Measurements from ENCODE around the gene ZMAT5. TPM values are rescaled to one million over a fixed set of nuclear protein-coding genes. Genes with fewer than 3 reads are reported as not detected.
A peak's percentile ranks its signal among the peaks of the same experiment; 100 is the strongest.
"Not testable (repeated sequence)": the region's sequence is repeated elsewhere in the genome, so short reads cannot be mapped to it uniquely, and the experiment has no call there.

Gene ZMAT5
- polyA plus RNA-seq, 12 donors = 14.5 to 19.4 (median 17.0) TPM; not detected in 2

DNA sequence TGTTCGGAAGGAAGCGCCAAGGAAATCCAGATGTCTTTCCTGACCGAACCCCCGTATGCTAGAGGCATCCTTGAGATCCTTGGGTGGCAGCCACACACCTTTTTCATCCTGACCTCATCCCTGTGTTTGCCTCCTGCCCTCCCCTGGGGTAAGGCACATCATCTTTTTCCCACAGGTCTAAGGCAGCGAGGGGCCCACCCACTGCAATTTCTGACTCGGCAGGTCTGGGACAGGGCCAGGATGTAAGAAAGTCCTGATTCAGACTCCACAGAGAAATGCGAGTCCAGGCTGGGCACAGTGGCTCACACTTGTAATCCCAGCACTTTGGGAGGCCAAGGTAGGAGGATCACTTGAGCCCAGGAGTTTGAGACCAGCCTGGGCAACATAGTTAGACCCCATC, 10.5 kb downstream of the ZMAT5 start:
- no peak for DNase-seq

DNA sequence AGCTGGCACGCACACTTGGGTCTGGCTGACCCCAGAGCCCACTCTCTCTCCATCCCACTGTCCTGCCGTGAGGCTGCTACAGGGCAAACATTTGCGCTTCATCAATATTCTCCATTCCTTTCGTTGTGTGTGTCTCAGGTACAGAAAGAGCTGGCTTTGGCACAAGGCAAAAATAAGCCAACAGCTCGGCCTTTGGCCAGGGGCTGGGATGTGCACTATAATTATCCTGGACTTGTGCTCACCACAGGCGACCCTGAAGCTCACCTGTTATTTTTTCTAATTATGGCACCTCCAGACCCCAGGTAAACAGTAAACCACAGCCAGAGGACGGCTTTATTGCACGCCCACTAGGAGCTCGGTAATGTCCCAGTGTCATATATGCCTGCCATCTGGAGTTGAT, 10.9 kb downstream of the ZMAT5 start:
- no peak for DNase-seq

DNA sequence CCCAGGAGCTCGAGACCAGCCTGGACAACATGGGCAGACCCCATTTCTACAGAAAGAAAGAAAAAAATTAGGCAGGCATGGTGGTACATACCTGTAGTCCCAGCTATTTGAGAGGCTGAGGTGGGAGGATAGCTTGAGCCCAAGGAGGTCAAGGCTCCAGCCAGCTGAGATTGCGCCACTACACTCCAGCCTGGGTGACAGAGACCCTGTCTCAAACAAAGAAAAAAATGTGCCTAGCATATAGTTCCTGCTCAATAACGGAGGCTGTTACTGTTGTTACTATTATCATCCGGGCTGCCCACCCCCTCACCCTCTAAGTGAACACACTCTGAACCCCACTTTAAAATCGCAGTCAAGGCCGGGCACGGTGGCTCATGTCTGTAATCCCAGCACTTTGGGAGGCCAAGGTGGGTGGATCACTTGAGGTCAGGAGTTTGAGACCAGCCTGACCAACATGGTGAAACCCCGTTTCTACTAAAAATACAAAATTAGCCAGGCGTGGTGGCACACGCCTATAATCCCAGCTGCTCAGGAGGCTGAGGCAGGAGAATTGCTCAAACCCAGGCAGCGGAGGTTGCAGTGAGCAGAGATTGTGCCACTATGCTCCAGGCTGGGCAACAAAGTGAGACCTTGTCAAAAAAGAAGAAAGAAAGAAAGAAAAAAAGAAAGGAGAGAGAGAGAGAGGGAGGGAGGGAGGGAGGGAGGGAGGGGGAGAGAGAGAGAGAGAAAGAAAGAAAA, 12.0 kb downstream of the ZMAT5 start:
- DNase-seq = not testable (repeated sequence)

DNA sequence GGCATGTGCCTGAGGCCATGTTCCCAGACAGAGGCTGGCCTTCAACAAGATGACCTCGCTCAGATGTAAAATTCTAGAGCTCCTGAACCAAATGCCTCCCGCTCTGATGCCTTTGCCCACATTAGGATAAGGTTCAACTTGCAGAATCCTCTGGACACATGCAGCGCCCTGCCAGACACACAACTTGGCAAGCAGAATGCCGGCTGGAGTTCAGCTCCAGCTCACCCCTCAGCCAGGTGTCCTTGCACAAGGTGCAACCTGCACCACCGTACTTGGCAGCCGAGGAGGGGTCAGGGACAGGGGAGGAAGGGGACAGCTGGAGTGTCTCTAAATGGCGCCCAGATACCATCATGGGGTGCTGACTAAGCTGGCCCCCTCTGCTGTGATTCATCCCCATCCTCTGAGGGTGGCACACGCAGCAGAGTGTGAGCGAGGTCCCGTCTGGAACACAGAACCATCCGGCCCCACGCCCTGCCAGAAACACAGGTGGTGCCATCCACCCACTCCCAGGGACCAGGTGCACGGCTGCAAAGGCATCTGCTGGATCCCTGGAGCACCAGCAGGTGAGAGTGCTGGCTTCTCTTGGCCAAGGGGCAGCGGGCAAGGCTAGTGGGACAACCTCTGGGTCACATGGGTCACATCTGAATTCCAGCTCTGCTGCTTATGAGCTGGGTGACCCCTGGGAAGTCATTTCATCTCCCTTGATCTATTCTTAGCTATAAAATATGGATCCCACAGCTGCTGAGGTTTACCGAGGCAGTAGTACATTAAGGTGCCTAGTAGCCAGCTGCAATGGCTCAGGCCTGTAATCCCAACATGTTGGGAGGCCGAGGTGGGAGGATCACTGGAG, 12.8 kb downstream of the ZMAT5 start:
- no peak for DNase-seq

DNA sequence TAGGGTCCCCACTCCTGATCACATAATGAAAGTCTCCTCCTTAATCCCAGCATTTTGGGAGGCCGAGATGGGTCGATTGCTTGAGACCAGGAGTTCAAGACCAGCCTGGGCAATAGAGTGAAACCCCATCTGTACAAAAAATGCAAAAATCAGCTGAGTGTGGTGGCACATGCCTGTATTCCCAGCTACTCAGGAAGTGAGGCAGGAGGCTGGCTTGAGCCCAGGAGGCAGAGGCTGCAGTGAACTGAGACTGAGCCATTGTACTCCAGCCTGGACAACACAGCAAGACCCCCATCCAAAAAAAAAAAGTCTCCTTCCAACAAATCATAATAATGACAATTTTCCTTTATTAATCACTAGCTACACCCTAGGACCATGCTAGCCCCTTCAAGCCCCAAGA, 15.1 kb downstream of the ZMAT5 start:
- no peak for DNase-seq

DNA sequence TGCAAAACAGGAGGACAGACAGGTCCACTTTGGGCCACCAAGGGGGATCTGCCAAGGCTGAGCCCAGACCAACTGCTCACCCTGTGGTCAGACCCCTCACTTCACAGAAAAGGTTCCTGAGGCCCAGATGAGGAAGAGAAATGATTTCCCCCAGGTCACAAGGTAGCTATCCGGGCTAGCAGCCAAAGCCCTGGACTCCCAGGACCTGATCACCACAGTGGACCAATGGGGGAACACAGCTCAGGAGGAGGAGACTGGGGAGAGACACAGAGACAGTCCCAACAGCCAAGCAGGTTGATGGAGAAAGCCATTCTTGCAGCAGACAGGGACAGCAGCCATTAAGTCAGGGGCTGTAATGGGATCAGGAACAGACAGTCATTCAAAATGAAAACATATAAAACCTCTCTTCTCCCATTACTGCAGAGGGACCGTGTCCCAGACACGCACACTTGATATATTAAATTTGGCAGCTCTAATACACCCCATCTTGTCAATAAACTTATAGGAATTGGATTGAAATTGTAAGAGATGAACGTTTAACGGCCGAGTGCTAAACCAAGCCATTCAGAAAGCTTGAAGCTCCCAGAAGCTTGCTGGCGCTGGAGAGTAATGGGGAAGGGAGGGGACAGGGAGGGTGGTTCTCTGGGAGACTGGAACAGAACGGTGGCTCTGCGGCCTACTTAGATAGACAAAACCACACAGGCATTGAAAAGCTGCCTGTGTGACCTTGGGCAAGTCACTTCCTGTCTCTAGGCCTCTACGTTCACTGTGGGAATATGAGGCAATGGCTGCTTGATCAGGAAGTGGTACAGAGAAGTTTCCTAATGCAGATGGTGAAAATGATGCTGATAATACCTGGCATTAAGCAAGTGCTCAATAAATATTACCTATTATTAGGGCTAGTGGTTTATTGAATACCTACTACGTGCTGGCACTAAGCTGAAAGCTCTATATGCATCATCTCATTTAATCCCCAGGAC, 16.0 kb downstream of the ZMAT5 start:
- no peak for DNase-seq

DNA sequence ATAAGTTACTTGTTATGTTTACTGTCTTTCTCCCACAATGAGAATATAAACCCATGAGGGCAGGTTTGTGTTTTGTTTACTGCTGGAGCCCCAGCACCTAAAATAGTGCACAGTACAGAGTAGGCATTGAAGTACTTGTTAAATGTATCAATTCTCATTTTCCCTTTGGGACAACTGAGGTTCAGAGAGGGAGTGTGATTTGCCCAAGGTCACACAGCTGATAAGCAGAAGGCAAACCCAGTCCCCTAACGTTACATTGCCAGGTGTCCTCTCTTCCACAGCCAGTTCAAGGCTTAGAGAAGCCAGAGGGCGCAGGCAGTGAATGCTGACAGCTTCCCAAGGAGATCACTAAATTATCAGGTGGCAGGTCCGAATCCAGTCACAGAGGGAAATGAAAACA, 16.8 kb downstream of the ZMAT5 start:
- DNase-seq = no peak

DNA sequence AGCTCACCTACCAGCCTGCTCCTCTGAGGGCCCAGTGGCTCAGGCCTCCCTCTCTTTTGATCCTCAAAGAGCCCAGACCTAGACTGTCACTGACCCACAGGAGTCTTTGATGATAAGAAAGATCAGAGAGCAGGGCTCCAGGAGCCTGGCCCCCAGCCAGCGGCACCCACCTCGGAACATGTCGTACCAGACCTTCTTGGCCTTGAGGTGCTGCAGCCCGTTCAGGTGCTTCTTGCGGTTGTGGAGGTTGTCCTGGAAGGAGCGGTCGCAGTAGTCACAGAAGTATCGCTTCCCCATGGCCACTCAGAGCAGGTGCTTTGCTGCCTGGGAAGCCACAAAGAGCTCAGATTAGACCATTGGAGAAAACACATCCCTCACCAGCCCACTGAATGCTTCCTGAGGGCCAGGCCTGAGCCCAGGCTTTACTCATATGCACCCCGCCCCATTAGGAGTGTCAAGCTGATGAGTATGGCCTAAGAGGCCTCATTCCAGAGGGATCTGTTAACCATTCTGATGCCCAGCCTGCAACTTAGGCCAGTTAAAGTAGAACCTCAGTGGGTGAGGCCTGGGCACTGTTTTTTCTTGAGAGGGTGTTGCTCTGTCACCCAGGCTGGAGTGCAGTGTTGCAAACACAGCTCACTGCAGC, 18.4 kb downstream of the ZMAT5 start:
- no peak for DNase-seq

DNA sequence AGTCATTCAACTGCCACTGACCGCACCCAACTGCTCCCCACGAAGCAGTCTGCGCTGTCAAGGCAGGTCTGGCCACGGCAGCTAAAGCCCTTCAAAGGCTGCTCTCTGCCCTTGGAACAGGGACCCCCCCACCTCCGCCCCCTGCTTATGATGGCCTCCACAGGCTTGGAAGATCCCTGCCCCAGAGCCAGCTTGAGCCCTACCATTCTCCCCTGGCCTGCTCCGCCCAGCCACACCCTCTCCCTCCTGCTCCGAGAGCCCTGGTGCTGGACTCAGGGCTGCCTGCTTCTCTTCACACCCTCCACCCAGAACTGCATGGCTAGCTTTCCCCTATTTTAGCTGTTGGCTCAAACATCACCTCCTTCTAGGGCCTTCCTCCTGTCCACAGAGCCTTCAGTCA, 19.0 kb downstream of the ZMAT5 start:
- no peak for DNase-seq

DNA sequence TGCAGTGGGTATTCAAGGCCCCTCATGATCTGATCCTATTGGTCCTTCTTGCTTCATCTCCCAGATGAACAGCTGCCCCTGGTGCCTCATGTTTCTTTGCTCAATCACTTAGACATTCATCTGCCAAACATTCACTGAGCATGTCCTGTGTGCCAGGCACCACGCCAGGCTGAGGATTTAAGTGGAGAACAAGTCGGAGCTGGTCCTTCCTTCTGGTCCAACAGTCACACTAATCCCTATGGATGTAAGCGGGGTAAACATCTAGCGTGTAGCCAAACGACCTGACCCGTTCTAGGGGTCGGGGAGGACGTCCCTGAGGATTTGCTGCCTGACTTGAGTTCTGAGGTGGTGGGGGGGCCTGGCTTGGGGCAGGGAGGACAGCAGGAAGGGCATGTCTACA, 21.9 kb downstream of the ZMAT5 start:
- peak; percentile 54 for DNase-seq

DNA sequence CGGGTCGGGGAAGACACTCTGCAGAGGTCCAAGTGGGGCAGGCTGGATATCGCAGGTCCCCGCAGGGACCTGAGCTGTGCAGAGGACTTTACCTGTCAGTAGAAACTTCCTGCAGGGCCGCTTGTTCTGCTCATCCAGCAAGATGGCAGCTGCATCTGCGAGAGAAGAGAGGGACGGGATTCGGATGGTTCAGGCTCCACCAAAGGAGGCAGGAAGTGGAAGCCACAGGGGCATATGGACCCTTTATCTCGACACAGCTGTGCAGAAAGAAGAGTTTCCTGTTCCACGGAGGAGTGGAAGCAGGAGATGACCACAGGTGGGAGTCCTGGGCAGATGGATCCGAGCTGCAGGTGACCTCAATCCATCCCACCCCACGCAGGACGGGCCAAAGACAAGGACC, 24.5 kb downstream of the ZMAT5 start:
- no peak for DNase-seq

DNA sequence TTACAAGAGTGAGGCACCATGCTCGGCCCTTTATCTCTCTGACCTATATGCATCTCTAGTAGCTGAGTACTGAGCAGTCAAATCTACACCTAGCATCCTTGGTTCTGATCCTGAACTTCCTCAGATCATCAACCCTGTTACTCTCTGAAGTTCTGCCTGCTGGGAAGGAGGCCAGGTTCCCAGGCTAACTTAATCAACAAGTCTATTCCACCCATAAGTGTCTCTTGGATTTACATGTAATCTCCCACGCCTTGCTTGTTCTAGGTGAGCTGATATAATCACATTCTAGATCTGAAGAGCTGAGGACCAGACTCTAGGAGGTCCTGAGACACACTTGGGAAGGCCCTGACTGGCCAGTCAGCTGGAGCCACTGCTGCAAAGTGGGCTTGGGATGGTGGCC, 24.9 kb downstream of the ZMAT5 start:
- no peak for DNase-seq

DNA sequence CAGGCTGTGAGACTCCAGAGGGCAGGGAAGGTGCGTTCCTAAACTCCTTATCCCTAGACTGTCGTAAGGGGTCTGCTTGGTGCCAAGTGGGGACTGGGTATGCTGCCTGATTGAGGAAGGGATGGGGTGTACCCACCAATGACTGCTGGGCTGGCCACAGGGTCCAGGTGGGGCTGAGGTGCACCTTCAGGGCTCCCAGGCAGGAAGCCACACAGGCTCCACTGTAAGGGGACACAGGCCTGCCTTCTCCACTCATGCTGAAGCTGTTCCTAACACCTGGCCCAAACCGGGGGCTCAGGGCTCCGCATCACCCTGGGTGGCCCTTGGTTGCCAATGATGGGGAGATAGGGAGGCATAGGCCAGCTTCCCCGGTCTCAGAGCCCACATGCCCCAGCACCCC, 26.6 kb downstream of the ZMAT5 start:
- DNase-seq = no peak

DNA sequence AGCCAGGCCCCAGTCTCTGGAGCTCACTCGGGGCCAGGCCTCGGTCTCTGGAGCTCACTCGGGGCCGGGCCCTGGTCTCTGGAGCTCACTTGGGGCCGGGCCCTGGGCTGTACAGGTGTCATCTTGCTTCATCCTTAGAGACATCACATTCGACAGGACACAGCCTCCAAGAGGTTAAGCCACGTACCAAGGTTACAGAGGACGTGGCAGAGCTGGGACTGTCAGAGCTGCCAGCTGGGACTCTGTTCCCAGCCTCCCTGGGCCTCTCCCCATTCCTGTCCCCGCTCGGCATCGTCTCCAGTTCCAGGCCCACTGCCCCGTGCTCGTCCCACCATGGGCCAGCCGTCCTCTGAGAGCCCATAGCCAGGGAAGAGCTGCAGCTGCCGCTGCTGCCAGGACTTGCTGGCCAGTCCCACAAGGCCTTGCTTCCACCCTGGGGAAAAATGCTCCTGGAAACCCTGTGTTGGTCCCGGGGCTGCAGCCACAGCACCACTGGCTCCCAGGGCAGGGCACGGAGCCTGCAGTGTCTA, 27.4 kb downstream of the ZMAT5 start:
- DNase-seq = no peak

DNA sequence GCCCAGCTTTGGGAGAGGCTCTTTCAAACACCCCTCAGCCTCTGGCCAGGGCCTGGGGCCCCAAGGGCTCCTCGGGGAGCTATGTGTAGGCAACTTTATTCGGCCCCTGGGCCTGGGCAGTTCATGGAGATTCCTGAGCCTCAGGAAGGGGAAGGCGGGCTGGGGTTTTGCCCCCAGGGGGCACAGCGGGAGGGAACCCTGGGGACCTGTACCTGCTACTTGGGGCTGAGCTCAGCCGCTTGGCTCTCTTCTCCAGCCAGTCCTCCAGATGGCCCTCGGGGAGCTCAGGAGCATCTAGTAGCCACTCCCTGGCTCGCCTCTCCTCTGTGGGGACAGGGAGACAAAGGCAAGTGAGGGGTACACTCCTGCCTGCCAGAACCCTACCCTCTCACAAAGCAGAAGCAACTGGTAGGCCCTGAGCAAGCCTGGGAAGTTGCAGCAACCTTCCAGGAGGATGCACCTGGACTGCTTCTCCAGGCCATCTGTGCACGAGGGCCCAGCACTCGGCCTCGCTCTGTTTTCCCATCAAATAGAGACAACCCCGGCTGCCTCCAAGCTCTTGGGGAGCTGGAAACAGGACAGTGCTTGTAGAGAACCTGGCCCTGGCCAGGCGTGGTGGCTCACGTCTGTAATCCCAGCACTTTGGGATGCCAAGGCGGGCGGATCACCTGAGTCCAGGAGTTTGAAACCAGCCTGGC, 28.5 kb downstream of the ZMAT5 start:
- no peak for DNase-seq

DNA sequence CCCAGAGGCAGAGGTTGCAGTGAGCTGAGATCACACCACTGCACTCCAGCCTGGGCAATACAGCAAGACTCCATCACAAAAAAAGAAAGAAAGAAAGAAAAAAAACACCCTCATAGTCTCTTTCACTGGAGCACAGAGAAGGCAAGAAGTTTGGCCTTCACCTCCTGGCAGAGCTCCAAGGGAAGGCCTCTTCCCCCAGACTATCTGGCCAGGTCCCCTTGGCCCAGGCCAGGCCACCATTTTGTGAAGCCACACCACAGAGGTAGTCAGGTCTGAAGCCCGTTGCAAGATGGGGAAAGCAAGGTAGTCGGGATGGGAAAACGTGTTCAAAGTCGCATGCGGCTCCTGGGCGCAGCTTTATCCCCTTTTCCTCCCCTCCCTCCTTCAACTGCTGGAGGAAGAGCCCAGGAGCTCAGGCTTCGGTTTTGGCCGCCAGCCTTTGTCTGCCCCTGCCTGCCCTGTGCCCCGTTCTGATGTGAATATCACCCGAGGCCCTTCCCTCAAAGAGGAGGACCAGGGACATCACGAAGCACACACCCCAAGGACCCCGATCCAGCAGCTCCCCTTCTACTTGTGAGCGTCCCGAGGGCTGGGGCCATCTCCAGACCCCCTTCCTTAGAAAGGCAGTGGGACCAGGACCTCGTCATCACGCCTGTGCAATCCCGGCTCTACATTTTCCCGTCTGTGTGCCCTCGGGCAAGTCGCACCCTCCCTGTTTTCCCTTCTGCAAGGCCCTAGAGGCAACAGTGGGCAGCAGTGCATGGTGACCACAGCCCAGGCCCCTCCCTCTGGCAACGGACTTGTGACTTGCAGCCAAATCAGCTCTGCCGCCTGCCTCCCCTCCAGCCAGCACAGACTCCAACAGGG, 29.3 kb downstream of the ZMAT5 start:
- DNase-seq = no peak

DNA sequence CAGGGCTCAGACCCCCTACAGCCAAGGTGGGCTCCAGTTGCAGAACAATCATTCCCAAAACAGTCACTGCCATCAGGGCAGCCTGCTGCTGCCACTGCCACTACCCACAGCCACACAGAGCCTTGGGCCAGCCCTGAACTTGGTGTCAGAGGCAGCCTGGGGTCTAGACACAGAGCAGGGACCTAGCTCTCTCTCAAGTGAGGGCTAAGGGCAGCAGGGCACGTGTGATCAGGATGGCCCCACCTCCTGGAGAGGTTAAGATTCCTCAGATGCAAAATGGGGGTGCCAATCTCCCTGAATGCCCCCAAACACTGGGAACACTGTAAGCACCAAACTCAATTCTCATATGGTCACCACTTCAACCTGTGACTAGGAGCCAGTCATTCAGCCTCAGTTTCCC, 31.4 kb downstream of the ZMAT5 start:
- DNase-seq = no peak

DNA sequence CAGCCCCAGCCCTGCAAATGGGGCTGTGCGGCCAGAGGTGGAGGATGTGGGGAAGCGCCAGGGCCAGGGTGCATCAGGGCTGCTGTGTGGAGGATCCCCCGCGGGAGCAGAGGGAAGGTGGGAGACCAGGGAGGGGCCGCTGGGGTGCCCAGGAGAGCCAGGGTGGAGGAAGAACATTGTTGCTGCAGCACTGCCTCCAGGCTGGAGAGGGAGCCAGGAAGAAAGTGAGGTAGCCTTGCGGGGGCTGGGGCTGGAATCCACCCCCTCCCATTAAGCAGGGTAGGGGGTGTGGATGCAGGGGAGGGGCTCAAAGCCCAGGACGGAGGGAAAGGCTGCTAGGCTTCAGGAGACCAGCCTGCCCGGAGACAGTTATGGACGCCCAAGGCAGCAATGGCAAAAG, 32.0 kb downstream of the ZMAT5 start:
- DNase-seq = no peak

DNA sequence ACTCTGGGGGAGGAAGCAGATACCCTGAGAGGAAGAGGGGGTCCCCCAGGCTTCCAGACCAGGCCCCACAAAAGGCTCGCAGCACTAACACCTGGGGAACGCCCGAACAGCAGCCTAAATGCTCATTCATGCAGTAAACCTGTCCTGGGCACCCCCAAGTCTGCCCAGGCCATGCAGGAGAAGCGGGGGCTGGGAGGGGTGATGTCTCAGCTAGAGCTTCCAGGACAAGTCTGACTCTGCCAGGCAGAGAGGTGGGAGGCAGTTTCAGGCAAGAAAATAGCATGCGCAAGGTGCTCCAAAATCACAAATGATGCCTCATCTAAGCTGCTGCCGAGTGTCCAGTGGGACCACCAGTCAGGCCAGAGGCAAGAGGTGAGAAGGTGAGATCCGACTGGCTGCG, 32.4 kb downstream of the ZMAT5 start:
- no peak for DNase-seq
